Activated CD4-positive, alpha-beta memory T cell treated with anti-CD3 and anti-CD28 coated beads for 36 hours (primary cell): ENCODE data around the gene LCN6. TPM values are rescaled to one million over a fixed set of nuclear protein-coding genes. Genes with fewer than 3 reads are reported as not detected.
"Not testable (repeated sequence)": the region's sequence is repeated elsewhere in the genome, so short reads cannot be mapped to it uniquely, and the experiment has no call there.

Experiments
- CTCF ChIA-PET: fragments of 350-600 bp; sonication (Branson Sonifier 250); formaldehyde crosslinking; loops from one replicate; lab custom pipeline; 2021; ENCODE audit warnings: antibody characterized with exemption, inconsistent platforms; lab: Charles Lee
- POLR2A ChIA-PET: fragments of 350-600 bp; sonication (Branson Sonifier 250); formaldehyde crosslinking; loops from one replicate; lab custom pipeline; 2021; ENCODE audit warnings: antibody characterized with exemption; lab: Charles Lee
- DNase-seq: peaks from one replicate; pipeline ENCODE4 v3.0.0-alpha.2; 2020
- H3K27ac Mint-ChIP-seq: one replicate; pipeline ENCODE4 v1.8.0; 2021; ENCODE audit warnings: mixed read lengths
- H3K27me3 Mint-ChIP-seq: one replicate; pipeline ENCODE4 v1.8.0; 2021; ENCODE audit warnings: mixed read lengths
- H3K36me3 Mint-ChIP-seq: one replicate; pipeline ENCODE4 v1.8.0; 2021; ENCODE audit warnings: mixed read lengths
- H3K4me1 Mint-ChIP-seq: one replicate; pipeline ENCODE4 v1.8.0; 2021; ENCODE audit warnings: low read depth, mixed read lengths
- H3K4me3 Mint-ChIP-seq: one replicate; pipeline ENCODE4 v1.8.0; 2021; ENCODE audit warnings: mild to moderate bottlenecking, mixed read lengths
- H3K9me3 Mint-ChIP-seq: one replicate; pipeline ENCODE4 v1.8.0; 2021; ENCODE audit warnings: mixed read lengths
- intact Hi-C: fragments of 100-400 bp; cut with micrococcal nuclease; formaldehyde crosslinking; loops from one replicate; pipeline ENCODE4 v1.15.1; 2023
- total RNA-seq, 2 experiments: library from RNA; stranded (reverse); gene quantifications; one replicate each; pipeline ENCODE4 v1.2.3, GENCODE V29; 2021

Gene LCN6
- total RNA-seq, 2 experiments from 2014 or later = not detected

DNA sequence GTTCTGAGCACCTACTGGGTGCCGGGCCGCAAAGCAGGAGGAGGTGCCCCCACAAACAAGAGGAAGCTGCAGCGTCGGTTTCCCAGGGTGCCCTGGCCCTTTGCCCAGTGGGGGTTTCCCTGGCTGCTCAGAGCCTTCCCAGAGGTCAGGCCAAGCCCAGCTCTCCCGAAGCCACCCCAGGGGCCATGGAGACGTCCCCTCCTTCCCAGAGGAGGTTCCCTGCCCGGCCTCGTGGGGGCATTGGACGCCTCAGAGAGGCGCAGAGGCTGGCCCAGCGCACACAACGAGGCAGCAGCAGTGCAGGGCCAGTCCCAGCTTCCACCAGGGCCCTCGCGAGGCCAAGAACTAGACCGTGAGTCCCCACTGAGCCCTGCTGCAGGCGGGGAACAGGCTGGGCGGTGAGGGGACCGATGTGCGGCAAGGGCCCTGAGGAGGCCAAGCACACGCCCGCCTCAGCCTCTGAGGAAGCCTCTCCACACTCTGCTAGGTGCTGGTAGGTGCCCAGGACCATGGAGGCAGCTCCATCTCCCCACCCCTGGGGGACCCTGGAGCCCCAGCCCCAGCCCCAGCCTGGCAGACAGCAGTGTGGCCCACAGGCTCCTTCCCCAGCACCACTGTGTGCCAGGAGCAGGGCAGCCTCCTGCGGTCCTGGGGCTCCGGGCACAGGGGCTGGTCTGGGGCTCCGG, 29.0 kb downstream of the LCN6 start:
- peaks cover 10% of the 10 kb centered on the region for H3K36me3 Mint-ChIP-seq
- H3K4me1 Mint-ChIP-seq = peaks cover 10% of the 10 kb centered on the region
- no peak overlapping the region for H3K27ac Mint-ChIP-seq
- H3K4me3 Mint-ChIP-seq = no peak overlapping the region
- ChIA-PET POLR2A (interaction anchor here (1.2 kb wide), 1 partner anchor 8 kb away, joined by 4 read pairs; no protein-coding TSS in a partner anchor), CTCF (interaction anchor here (0.9 to 1.0 kb wide), 2 partner anchors 8 to 48 kb away, joined by 3 read pairs; no protein-coding TSS in a partner anchor)
- peaks cover 6% of the 10 kb centered on the region for H3K27me3 Mint-ChIP-seq
- intact Hi-C loops = no loop called here
- no peak for DNase-seq
- H3K9me3 Mint-ChIP-seq = no peaks in the 10 kb centered on the region

GRCh38 chr9:136718345-136719194, 29.8 kb downstream of the LCN6 start:
- ChIA-PET POLR2A (interaction anchor here (1.2 kb wide), 1 partner anchor 9 kb away, joined by 4 read pairs; no protein-coding TSS in a partner anchor), CTCF (interaction anchor here (0.5 to 1.0 kb wide), 3 partner anchors 9 to 317 kb away, joined by 3 read pairs; no protein-coding TSS in a partner anchor)
- Mint-ChIP-seq H3K4me3 (no peak overlapping the region), H3K9me3 (no peaks in the 10 kb centered on the region), H3K36me3 (peaks cover 3% of the 10 kb centered on the region), H3K27ac (no peak overlapping the region), H3K4me1 (peaks cover 3% of the 10 kb centered on the region), H3K27me3 (peaks cover 11% of the 10 kb centered on the region)
- DNase-seq = no peak
- intact Hi-C loops = no loop called here

- Mint-ChIP-seq H3K36me3 (no peaks in the 10 kb centered on the region), H3K4me1 (peaks cover 3% of the 10 kb centered on the region), H3K27ac (no peak overlapping the region), H3K9me3 (no peaks in the 10 kb centered on the region), H3K4me3 (no peak overlapping the region), H3K27me3 (peaks cover 16% of the 10 kb centered on the region)
- intact Hi-C loops = no loop called here
- CTCF ChIA-PET = no interaction called here
- DNase-seq = no peak
- POLR2A ChIA-PET = interaction anchor here (4.9 kb wide), 1 partner anchor 10 kb away, joined by 25 read pairs; no protein-coding TSS in a partner anchor
Observed at GRCh38 chr9:136717399-136717798, 30.9 kb downstream of the LCN6 start.

GRCh38 chr9:136714893-136715274, 33.4 kb downstream of the LCN6 start:
- CTCF ChIA-PET = interaction anchor here (1.9 kb wide), 1 partner anchor 12 kb away, joined by 12 read pairs; no protein-coding TSS in a partner anchor
- H3K27ac Mint-ChIP-seq = no peak overlapping the region
- no peak overlapping the region for H3K4me3 Mint-ChIP-seq
- DNase-seq = no peak
- intact Hi-C loops = no loop called here
- POLR2A ChIA-PET = interaction anchor here (4.9 kb wide), 1 partner anchor 12 kb away, joined by 25 read pairs; no protein-coding TSS in a partner anchor
- H3K27me3 Mint-ChIP-seq = peaks cover 29% of the 10 kb centered on the region
- no peaks in the 10 kb centered on the region for H3K9me3 Mint-ChIP-seq
- no peaks in the 10 kb centered on the region for H3K36me3 Mint-ChIP-seq
- no peaks in the 10 kb centered on the region for H3K4me1 Mint-ChIP-seq

- Mint-ChIP-seq H3K4me3 (no peak overlapping the region), H3K9me3 (no peaks in the 10 kb centered on the region), H3K27ac (no peak overlapping the region), H3K4me1 (no peaks in the 10 kb centered on the region), H3K27me3 (peaks cover 29% of the 10 kb centered on the region), H3K36me3 (no peaks in the 10 kb centered on the region)
- ChIA-PET CTCF (interaction anchor here (1.1 to 1.2 kb wide), 2 partner anchors 13 to 15 kb away, joined by 3 to 6 read pairs; no protein-coding TSS in a partner anchor), POLR2A (interaction anchor here (4.9 kb wide), 1 partner anchor 13 kb away, joined by 25 read pairs; no protein-coding TSS in a partner anchor)
- intact Hi-C loops = no loop called here
- no peak for DNase-seq
Observed at GRCh38 chr9:136714096-136714892, 34.0 kb downstream of the LCN6 start.

- ChIA-PET POLR2A (interaction anchor here (4.9 kb wide), 1 partner anchor 14 kb away, joined by 25 read pairs; no protein-coding TSS in a partner anchor), CTCF (interaction anchor here (1.1 to 1.2 kb wide), 2 partner anchors 14 to 16 kb away, joined by 3 to 6 read pairs; no protein-coding TSS in a partner anchor)
- H3K36me3 Mint-ChIP-seq = no peaks in the 10 kb centered on the region
- no peak overlapping the region for H3K4me3 Mint-ChIP-seq
- peaks cover 29% of the 10 kb centered on the region for H3K27me3 Mint-ChIP-seq
- no peak for DNase-seq
- H3K9me3 Mint-ChIP-seq = no peaks in the 10 kb centered on the region
- no peak overlapping the region for H3K27ac Mint-ChIP-seq
- intact Hi-C loops = no loop called here
- no peaks in the 10 kb centered on the region for H3K4me1 Mint-ChIP-seq
Observed at GRCh38 chr9:136713550-136713949, 34.8 kb downstream of the LCN6 start.

- no peak overlapping the region for H3K27ac Mint-ChIP-seq
- intact Hi-C loops = no loop called here
- no peaks in the 10 kb centered on the region for H3K4me1 Mint-ChIP-seq
- no peak for DNase-seq
- H3K36me3 Mint-ChIP-seq = no peaks in the 10 kb centered on the region
- CTCF ChIA-PET = interaction anchor here (1.1 to 1.2 kb wide), 2 partner anchors 15 to 17 kb away, joined by 3 to 6 read pairs; no protein-coding TSS in a partner anchor
- no peaks in the 10 kb centered on the region for H3K9me3 Mint-ChIP-seq
- H3K4me3 Mint-ChIP-seq = no peak overlapping the region
- POLR2A ChIA-PET = interaction anchor here (4.9 kb wide), 1 partner anchor 14 kb away, joined by 25 read pairs; no protein-coding TSS in a partner anchor
- peaks cover 29% of the 10 kb centered on the region for H3K27me3 Mint-ChIP-seq
Observed at GRCh38 chr9:136712690-136713544, 35.4 kb downstream of the LCN6 start.

DNA sequence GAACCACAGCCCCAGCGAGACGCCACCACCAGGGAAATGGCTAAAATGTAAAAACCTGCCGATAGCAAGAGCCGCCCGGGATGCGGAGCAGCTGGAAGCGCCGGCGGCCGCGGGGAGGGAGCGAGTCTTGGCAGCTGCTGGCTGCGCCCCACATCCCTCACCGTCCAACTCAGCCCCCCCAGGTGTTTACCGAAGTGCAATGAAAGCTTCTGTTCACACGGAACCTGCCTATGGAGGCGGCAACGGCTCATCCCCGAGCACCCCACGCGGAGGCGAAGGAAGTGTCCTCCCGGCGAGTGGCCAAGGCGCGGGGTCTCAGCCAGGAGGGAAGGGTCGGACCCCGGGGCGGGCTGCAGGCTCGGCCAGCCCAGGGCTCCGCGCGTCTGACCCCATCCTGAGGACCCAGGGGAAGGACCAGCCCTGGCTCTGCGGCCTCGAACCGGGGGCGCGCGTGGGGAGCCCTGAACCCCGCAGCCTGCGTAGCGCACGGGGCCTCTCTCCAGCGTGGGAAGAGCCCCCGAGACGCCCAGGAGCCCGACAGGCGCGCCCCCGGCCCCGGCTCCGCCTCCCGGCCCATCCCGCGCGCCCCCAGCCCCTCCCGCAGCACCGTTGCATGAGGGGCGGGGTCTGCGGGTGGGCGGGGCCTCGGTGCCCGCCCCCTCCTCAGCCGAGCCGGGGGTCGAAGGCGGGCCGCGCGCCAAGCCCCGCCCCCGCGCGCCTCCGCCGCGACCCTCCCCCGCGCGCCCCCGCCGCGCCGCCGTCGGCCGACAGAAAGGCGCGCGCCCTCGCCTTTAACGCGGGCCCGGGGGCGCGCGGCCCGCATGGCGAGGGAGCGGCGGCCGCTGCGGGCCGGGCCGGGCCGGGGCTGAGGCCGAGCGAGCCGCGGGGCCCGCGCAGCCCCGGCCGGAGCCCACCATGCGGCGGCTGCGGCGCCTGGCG, 36.3 kb downstream of the LCN6 start, which contains the start of gene DIPK1B:
Gene DIPK1B, plus strand, starts transcription at position 822 of the 939 bp plus-strand sequence. Its CDS starts 94 bp downstream, at position 916.
- H3K9me3 Mint-ChIP-seq = no peaks in the 10 kb centered on the region
- intact Hi-C loops = no loop called here
- DNase-seq = no peak
- no peaks in the 10 kb centered on the region for H3K36me3 Mint-ChIP-seq
- CTCF ChIA-PET = no interaction called here
- POLR2A ChIA-PET = interaction anchor here (1.0 kb wide), 1 partner anchor 15 kb away, joined by 3 read pairs; no protein-coding TSS in a partner anchor
- H3K27me3 Mint-ChIP-seq = peaks cover 29% of the 10 kb centered on the region
- H3K4me3 Mint-ChIP-seq = peak within 1 kb of the TSS; percentile 23
- no peaks in the 10 kb centered on the region for H3K4me1 Mint-ChIP-seq
- no peak within 1 kb of the TSS for H3K27ac Mint-ChIP-seq

- H3K27ac Mint-ChIP-seq, H3K9me3 Mint-ChIP-seq, H3K4me3 Mint-ChIP-seq, H3K4me1 Mint-ChIP-seq, intact Hi-C loops, H3K36me3 Mint-ChIP-seq, DNase-seq: not testable (repeated sequence)
- CTCF ChIA-PET = interaction anchor here (0.7 kb wide), 1 partner anchor 76 kb away, joined by 3 read pairs; no protein-coding TSS in a partner anchor
- peaks cover 29% of the 10 kb centered on the region for H3K27me3 Mint-ChIP-seq
- POLR2A ChIA-PET = interaction anchor here (1.0 kb wide), 1 partner anchor 16 kb away, joined by 3 read pairs; no protein-coding TSS in a partner anchor
Observed at GRCh38 chr9:136711219-136711648, 37.1 kb downstream of the LCN6 start.
